ENCODE data around the gene SASH1.

- TF ChIP-seq CTCF (IDR thresholded peaks at IDR 0.05; ENCODE audit: low read length): no peak
- no peak for TF ChIP-seq EZH2 (IDR thresholded peaks at IDR 0.05; ENCODE audit: borderline replicate concordance, low read length)
Observed at GRCh38 chr6:148351309-148351708, 8.7 kb downstream of the SASH1 start.
